A549 (cell line): ENCODE data around the gene LRRFIP2. TPM values are rescaled to one million over a fixed set of nuclear protein-coding genes. Genes with fewer than 3 reads are reported as not detected.

Experiments
- ATAC-seq, 2 experiments: fragments of 200-7000 bp in 1 of 2; fragments of >200 bp in 1 of 2; cut with Nextera tagmentation in 1 of 2; cut with Tn5 transposase in 1 of 2; 3 replicates each; pipeline versions ENCODE4 v1.8.0 to v1.9.1; 2018 to 2020; ENCODE audit warnings: mild to moderate bottlenecking in 1 of 2, moderate library complexity in 1 of 2
- CTCF ChIA-PET: fragments of 300-600 bp; sonication (Branson Sonifier 250); formaldehyde crosslinking; extraction: SDS; loops from one replicate; lab custom pipeline; 2021; ENCODE audit warnings: antibody characterized with exemption, inconsistent platforms; lab: Yijun Ruan, JAX
- POLR2A ChIA-PET: fragments of 350-600 bp; formaldehyde crosslinking; extraction: SDS; loops from one replicate; lab custom pipeline; 2021; ENCODE audit warnings: antibody characterized with exemption, inconsistent platforms; lab: Yijun Ruan, JAX
- DNase-seq, 2 experiments: peaks; one replicate each; pipeline versions ENCODE4 v3.0.0 to v3.0.0-alpha.2; 2011 to 2016; ENCODE audit warnings: low read depth in 1 of 2, low spot score in 1 of 2
- FAIRE-seq: peaks from 2 replicates; lab custom pipeline; 2011; peaks lifted over from hg19 to GRCh38; lab: Jason Lieb, UNC
- H3K27ac ChIP-seq, 2 experiments: fragments of >200 bp; sonication (Bioruptor Twin); formaldehyde crosslinking; 3 replicates each; pipeline ENCODE4 v1.5.1; 2016 to 2017
- H3K4me1 ChIP-seq: fragments of >200 bp; sonication (Bioruptor Twin); formaldehyde crosslinking; 3 replicates; pipeline ENCODE4 v1.6.1; 2016
- H3K4me2 ChIP-seq: fragments of >200 bp; sonication (Bioruptor Twin); formaldehyde crosslinking; 3 replicates; pipeline ENCODE4 v1.6.1; 2016
- H3K4me3 ChIP-seq: fragments of >200 bp; sonication (Bioruptor Twin); formaldehyde crosslinking; 3 replicates; pipeline ENCODE4 v1.5.1; 2016
- H3K9me3 ChIP-seq: fragments of >200 bp; sonication (Bioruptor Twin); formaldehyde crosslinking; 3 replicates; pipeline ENCODE4 v1.6.1; 2016
- BHLHE40 ChIP-seq: IDR thresholded peaks from 2 replicates; pipeline ENCODE4 v1.6.1; 2012; ENCODE audit warnings: low read depth, low read length, inconsistent platforms
- CBX2 ChIP-seq: fragments of 200-600 bp; sonication (generic); IDR thresholded peaks from 2 replicates; pipeline ENCODE4 v1.6.1; 2016; ENCODE audit warnings: low read depth, mild to moderate bottlenecking, borderline replicate concordance
- CEBPB ChIP-seq, 2 experiments: fragments of >200 bp in 1 of 2; sonication (Bioruptor Twin) in 1 of 2; formaldehyde crosslinking in 1 of 2; IDR thresholded peaks; 2 replicates each; pipeline ENCODE4 v1.6.1; 2012 to 2016
- CTCF ChIP-seq: fragments of >200 bp; sonication (Bioruptor Twin); formaldehyde crosslinking; IDR thresholded peaks from 3 replicates; pipeline ENCODE4 v1.5.1; 2016
- FOXS1 ChIP-seq: fragments of 250-450 bp; sonication (Bioruptor Pico); IDR thresholded peaks from 2 replicates; pipeline ENCODE4 v1.5.0; 2020; ENCODE audit warnings: mild to moderate bottlenecking, moderate library complexity
- GATA3 ChIP-seq: IDR thresholded peaks from 2 replicates; pipeline ENCODE4 v1.6.1; 2012; ENCODE audit warnings: borderline replicate concordance
- HES2 ChIP-seq: fragments of >200 bp; sonication (Bioruptor Twin); formaldehyde crosslinking; IDR thresholded peaks from 2 replicates; pipeline ENCODE4 v1.6.1; 2016
- HEYL ChIP-seq: fragments of 250-450 bp; sonication (Bioruptor Pico); IDR thresholded peaks from 2 replicates; pipeline ENCODE4 v1.8.0; 2021; ENCODE audit warnings: mild to moderate bottlenecking, moderate library complexity
- HMGXB4 ChIP-seq: fragments of 250-450 bp; sonication (Bioruptor Pico); IDR thresholded peaks from 2 replicates; pipeline ENCODE4 v1.5.0; 2021; ENCODE audit warnings: mild to moderate bottlenecking, moderate library complexity, borderline replicate concordance
- HOXB13 ChIP-seq: fragments of 250-450 bp; sonication (Bioruptor Pico); IDR thresholded peaks from 2 replicates; pipeline ENCODE4 v1.5.0; 2020; ENCODE audit warnings: low read depth, mild to moderate bottlenecking, moderate library complexity
- JUN ChIP-seq, 2 experiments: fragments of >200 bp; sonication (Bioruptor Twin); formaldehyde crosslinking; IDR thresholded peaks; 2 replicates in 1 of 2; 3 replicates in 1 of 2; pipeline ENCODE4 v1.6.1; 2016 to 2017
- MAZ ChIP-seq: fragments of 150-350 bp; IDR thresholded peaks from 2 replicates; pipeline ENCODE4 v1.6.1; 2014; ENCODE audit warnings: antibody characterized with exemption, low read depth, low read length, borderline replicate concordance
- MYC ChIP-seq: IDR thresholded peaks from 2 replicates; pipeline ENCODE4 v1.6.1; 2012; ENCODE audit warnings: mild to moderate bottlenecking, inconsistent platforms, low read length, improper control_type of control experiment, borderline replicate concordance
- NFE2L2 ChIP-seq: fragments of 150-350 bp; conservative IDR thresholded peaks from 2 replicates; pipeline ENCODE4 v1.6.1; 2014; ENCODE audit warnings: low read length
- RARB ChIP-seq: fragments of 250-450 bp; sonication (Bioruptor Pico); IDR thresholded peaks from 2 replicates; pipeline ENCODE4 v1.8.0; 2021; ENCODE audit warnings: mild to moderate bottlenecking, moderate library complexity
- RFX5 ChIP-seq: fragments of 450-650 bp; IDR thresholded peaks from 2 replicates; pipeline ENCODE4 v1.7.1; 2014; ENCODE audit warnings: antibody characterized with exemption, mild to moderate bottlenecking, moderate library complexity
- RNF2 ChIP-seq: fragments of 200-600 bp; sonication (generic); IDR thresholded peaks from 2 replicates; pipeline ENCODE4 v1.6.1; 2016; ENCODE audit warnings: low read depth, mild to moderate bottlenecking, antibody characterized with exemption, moderate library complexity, borderline replicate concordance
- SMC3 ChIP-seq: fragments of >200 bp; sonication (Bioruptor Twin); formaldehyde crosslinking; IDR thresholded peaks from 3 replicates; pipeline ENCODE4 v1.6.1; 2018; ENCODE audit warnings: inconsistent platforms
- SREBF2 ChIP-seq: fragments of 450-650 bp; IDR thresholded peaks from 2 replicates; pipeline ENCODE4 v1.6.1; 2014; ENCODE audit warnings: mild to moderate bottlenecking, moderate library complexity
- ZFP36 ChIP-seq: fragments of 450-650 bp; IDR thresholded peaks from 2 replicates; pipeline ENCODE4 v1.6.1; 2014; ENCODE audit warnings: borderline replicate concordance; ENCODE audit not compliant: partially characterized antibody
- ZNF302 ChIP-seq: fragments of 250-450 bp; sonication (Bioruptor Pico); IDR thresholded peaks from 2 replicates; pipeline ENCODE4 v1.9.0; 2021; ENCODE audit warnings: inconsistent platforms, mild to moderate bottlenecking, moderate library complexity
- ZSCAN20 ChIP-seq: fragments of 250-450 bp; sonication (Bioruptor Pico); IDR thresholded peaks from 2 replicates; pipeline ENCODE4 v1.8.0; 2022; ENCODE audit warnings: mild to moderate bottlenecking, moderate library complexity
- WGBS: methylation state at CpG from one replicate; pipeline ENCODE4 v1.1.6; 2017; ENCODE audit errors: missing lambda C conversion rate; 5-methylcytosine and 5-hydroxymethylcytosine counted together
- polyA plus RNA-seq, 4 experiments: library from polyadenylated mRNA; depleted of rRNA in 3 of 4; stranded (reverse); fragments of >200 nt; fragmentation: RNase III in 1 of 4; extraction: RNeasy Plus Mini Kit Qiagen cat#74134 plus additional on column Dnase treatment in 1 of 4; gene quantifications; 2 replicates in 3 of 4; 3 replicates in 1 of 4; pipeline ENCODE4 v1.2.3, GENCODE V29; 2011 to 2017

Gene LRRFIP2
- polyA plus RNA-seq, 2 of the 4 experiments (the other 2 are of a cell fraction): 48.0 to 66.4 TPM

- TF ChIP-seq NFE2L2: no peak
- TF ChIP-seq ZSCAN20 (CRISPR knock-in tag): no peak
- TF ChIP-seq JUN (IDR thresholded peaks at IDR 0.05): no peak
- TF ChIP-seq RFX5: no peak
- TF ChIP-seq RNF2: no peak
- no peak for TF ChIP-seq ZFP36
Observed at GRCh38 chr3:37170513-37170912, 3.9 kb downstream of the LRRFIP2 start (continued).

GRCh38 chr3:37170060-37170459 is 4.3 kb downstream of the LRRFIP2 start:
- Histone ChIP-seq H3K9me3 (no peaks in the 10 kb centered on the region), H3K27ac (no peak overlapping the region), H3K4me1 (peaks cover 30% of the 10 kb centered on the region), H3K4me3 (no peak overlapping the region), H3K4me2 (peak overlapping the region; percentile 15; the same call in 1 of the 3 replicates)
- DNase-seq (no peak), FAIRE-seq (no peak), ATAC-seq (no peak)
- ChIA-PET POLR2A (no interaction called here), CTCF (interaction anchor here (1.0 kb wide), 1 partner anchor 20 kb away, joined by 3 read pairs; no protein-coding TSS in a partner anchor)
- 48% methylated on average over 1 of the region's 1 CpG for WGBS
- no peak for TF ChIP-seq FOXS1 (CRISPR knock-in tag)
- TF ChIP-seq SMC3: no peak
- no peak for TF ChIP-seq HOXB13
- TF ChIP-seq BHLHE40: no peak
- TF ChIP-seq MAZ: no peak
- TF ChIP-seq SREBF2: no peak

GRCh38 chr3:37168896-37169295 is 5.5 kb downstream of the LRRFIP2 start:
- DNase-seq: no peak
- CTCF ChIA-PET: interaction anchor here (1.0 kb wide), 1 partner anchor 19 kb away, joined by 3 read pairs; no protein-coding TSS in a partner anchor
- peak in 1 of 2 experiments; percentile 35; a peak in 2 of 6 replicates for ATAC-seq
- Histone ChIP-seq H3K4me2 (no peak overlapping the region), H3K4me1 (peaks cover 24% of the 10 kb centered on the region), H3K27ac (no peak overlapping the region), H3K9me3 (no peaks in the 10 kb centered on the region), H3K4me3 (no peak overlapping the region)
- FAIRE-seq: no peak
- TF ChIP-seq HES2 (no peak), JUN (IDR thresholded peaks at IDR 0.05) (no peak), ZSCAN20 (CRISPR knock-in tag) (no peak), CEBPB (IDR thresholded peaks at IDR 0.05) (no peak), NFE2L2 (no peak), HMGXB4 (no peak), GATA3 (no peak), CTCF (no peak), MYC (no peak), SREBF2 (no peak), CBX2 (no peak), HEYL (CRISPR knock-in tag) (no peak), FOXS1 (CRISPR knock-in tag) (no peak), ZNF302 (no peak), RARB (CRISPR knock-in tag) (no peak)
- POLR2A ChIA-PET: no interaction called here
- 58% methylated on average over 1 of the region's 1 CpG for WGBS
